NCI-H446 (cell line): ENCODE measurements around the gene CFTR.
A peak's percentile ranks its signal among the peaks of the same experiment; 100 is the strongest.

Source experiments
- DNase-seq, 2 experiments: peaks; one replicate each; lab custom pipeline; 2025; lab: John Stamatoyannopoulos, UW

The CFTR gene

GRCh38 chr7:117652943-117653680 is 173.3 kb downstream of the CFTR start:
- DNase-seq: no peak

GRCh38 chr7:117654780-117655179 is 175.0 kb downstream of the CFTR start:
- DNase-seq: no peak

GRCh38 chr7:117656806-117657205 is 177.0 kb downstream of the CFTR start:
- no peak for DNase-seq

- no peak for DNase-seq
These were observed 179.7 kb downstream of the CFTR start for GRCh38 chr7:117659531-117660011.

GRCh38 chr7:117661328-117661727 is 181.5 kb downstream of the CFTR start:
- no peak for DNase-seq

- DNase-seq: no peak
These were observed 184.2 kb downstream of the CFTR start for GRCh38 chr7:117664047-117664446.

GRCh38 chr7:117665368-117665767 is 185.5 kb downstream of the CFTR start:
- no peak for DNase-seq

- DNase-seq: no peak
These were observed 186.2 kb downstream of the CFTR start for GRCh38 chr7:117666031-117666430.

- no peak for DNase-seq
These were observed 186.9 kb downstream of the CFTR start for GRCh38 chr7:117666689-117667088.

- DNase-seq: no peak
These were observed 187.6 kb downstream of the CFTR start for GRCh38 chr7:117667456-117667855.

GRCh38 chr7:117669818-117670217 is 190.0 kb downstream of the CFTR start:
- DNase-seq: no peak

- DNase-seq: no peak
These were observed 192.6 kb downstream of the CFTR start for GRCh38 chr7:117672453-117672852.

- peak in 1 of 2 experiments; percentile 3 for DNase-seq
These were observed 193.5 kb downstream of the CFTR start for GRCh38 chr7:117673367-117673766.

GRCh38 chr7:117673839-117674238 is 194.0 kb downstream of the CFTR start:
- peak in 1 of 2 experiments; percentile 6 for DNase-seq

GRCh38 chr7:117674617-117675016 is 194.8 kb downstream of the CFTR start:
- no peak for DNase-seq

GRCh38 chr7:117675497-117676435 is 195.9 kb downstream of the CFTR start:
- DNase-seq: no peak

- no peak for DNase-seq
These were observed 199.3 kb downstream of the CFTR start for GRCh38 chr7:117679120-117679519.

GRCh38 chr7:117682681-117683385 is 203.0 kb downstream of the CFTR start:
- no peak for DNase-seq

GRCh38 chr7:117683430-117684175 is 203.8 kb downstream of the CFTR start:
- no peak for DNase-seq

GRCh38 chr7:117685795-117686194 is 206.0 kb downstream of the CFTR start:
- no peak for DNase-seq

GRCh38 chr7:117686311-117686935 is 206.6 kb downstream of the CFTR start:
- DNase-seq: no peak
